ENCODE measurements around the gene DOCK10.

DOCK10 gene

DNA sequence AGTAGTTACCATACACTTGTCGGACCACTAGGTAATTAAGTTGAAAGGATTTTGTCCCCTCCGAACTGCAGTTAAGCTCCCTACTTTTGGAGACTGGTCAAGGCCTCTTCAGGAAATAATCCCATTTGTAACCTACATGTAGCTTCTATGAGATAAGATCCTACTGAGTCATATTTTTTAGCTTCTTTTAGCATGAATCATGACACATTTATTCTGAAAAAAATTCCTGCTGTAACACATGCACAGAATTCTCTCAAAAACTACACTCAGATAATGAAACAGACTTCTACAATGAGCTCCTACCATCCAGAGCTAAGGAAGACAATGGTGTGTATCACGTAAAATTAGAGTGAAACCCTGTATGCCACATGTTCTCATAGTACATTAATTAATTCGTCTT is 225.5 kb downstream of the DOCK10 start:
- DNase-seq = peak; percentile 10

DNA sequence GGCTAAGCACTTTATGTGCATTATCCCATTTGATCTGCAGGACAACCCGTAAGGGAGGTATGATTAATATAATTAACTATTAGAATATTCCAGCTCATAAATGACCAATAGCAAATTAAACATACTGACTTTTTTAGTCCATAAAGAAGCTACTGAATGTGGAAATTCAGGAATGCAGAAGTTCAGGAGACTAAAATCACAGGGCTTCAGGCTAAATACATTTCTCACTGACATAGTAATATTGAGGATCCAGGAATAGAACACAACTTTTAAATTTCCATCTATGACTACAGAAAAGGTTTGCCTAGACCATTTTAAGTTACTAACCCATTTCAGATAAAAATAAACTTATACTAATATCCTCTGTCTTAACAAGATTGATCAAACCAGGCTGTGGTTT is 228.7 kb downstream of the DOCK10 start:
- no peak for DNase-seq

DNA sequence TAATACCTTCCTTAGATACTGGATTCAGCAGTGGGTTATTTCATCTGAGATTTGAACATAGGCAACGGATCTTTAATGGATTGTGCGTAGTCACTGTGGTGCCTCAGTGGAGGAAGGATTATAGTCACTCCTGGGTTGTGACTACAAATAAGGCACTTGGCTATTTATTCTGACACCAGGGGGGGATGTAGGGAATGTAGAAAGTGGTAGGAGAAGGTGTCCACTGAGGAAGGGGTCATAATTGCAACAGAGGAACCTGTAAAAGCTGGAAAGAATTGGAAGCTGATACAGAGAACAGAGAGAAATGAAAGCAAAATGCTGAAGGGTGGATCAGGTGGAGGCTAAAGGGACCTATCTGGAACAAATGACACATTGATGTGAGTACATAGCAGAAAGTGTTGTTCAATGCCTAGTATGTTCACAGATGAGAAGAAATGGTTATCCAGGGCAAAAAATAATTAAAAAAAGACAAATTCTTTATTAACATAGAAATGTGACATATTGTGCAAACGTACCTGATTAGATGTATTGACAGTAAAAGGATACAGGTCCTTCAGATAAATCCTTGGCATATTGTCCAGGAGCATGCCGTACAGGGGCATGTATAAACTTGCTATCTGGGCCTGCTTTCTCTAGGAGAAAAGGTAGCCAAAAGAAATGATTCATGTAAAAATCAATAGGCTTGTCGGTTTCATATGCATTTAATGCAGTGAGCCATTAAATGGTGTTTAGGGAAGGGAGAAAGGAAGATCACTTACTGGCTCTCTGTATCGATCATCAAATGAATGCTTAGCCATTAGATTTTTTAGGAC is 234.9 kb downstream of the DOCK10 start:
- no peak for DNase-seq

DNA sequence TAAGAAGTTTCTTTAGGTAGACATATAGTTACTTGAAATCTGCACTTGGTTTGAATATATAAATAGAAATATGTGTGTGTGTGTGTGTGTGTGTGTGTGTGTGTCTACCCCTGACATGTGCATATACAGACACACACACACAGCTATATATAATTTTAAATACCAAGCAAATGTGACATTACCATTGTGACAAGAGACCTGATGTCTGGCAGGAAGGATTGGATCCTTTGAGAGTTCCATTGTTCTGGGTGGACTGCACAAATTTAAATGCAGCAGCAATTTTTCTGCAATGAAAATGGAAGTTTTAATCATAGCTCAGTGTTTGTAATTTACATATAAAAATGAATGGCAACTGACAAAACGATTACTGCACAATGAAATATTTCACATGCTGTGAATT is 238.3 kb downstream of the DOCK10 start:
- no peak for DNase-seq

DNA sequence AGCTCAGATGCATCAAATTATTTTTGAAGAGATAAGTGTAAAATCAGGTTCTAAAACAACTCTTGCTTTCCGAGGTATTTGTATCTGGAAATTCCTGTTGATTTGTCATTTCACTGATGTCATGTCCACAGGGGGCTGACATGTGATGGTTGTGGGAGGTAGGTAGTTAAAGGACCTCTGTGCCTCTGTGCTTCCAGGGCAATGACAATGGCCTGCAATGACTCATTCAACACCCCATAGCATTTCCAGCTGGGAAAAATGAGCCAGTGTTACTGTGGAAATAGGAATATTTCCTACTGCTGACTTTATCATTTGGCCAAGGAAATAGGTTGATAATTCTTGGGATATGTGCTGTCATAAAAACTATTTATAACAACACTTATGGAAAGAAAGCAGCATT is 239.9 kb downstream of the DOCK10 start:
- no peak for DNase-seq

DNA sequence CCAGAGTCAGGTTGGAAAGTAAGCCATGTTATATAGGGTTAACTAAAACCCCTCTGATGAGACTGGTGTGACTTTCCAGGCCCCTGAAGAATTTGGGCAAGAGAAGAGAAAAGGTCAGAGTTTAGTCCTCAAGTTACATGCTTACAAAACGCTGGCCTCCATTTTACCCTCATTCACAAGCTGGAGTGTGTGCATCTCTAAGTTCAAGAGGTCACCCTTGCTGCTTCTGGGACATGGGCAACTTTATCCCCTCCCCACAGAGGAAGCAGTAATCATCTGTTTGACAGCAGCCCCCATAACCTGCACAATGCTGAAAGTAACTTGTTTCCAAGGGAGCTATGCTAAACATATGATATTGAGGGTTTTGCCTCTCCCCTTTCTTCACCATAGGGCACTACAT is 240.9 kb downstream of the DOCK10 start:
- no peak for DNase-seq

DNA sequence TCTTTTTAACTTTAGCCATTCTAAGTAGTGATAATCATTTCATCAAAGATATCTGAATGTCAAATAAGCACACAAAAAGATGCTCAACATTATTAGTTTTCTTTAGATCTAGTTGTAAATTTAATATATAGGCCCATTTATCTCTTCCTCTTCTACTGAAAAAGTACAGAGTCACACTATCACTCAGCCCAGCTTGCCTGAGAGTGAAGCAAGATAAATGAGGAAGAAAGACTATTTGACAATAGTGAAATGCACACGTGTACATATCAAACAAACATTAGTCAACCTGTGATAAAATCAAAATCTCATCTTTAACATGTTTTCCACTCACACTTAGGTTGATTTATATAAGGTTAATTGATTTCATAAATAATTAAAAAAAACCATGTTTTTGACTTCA is 242.6 kb downstream of the DOCK10 start:
- peak; percentile 16 for DNase-seq

DNA sequence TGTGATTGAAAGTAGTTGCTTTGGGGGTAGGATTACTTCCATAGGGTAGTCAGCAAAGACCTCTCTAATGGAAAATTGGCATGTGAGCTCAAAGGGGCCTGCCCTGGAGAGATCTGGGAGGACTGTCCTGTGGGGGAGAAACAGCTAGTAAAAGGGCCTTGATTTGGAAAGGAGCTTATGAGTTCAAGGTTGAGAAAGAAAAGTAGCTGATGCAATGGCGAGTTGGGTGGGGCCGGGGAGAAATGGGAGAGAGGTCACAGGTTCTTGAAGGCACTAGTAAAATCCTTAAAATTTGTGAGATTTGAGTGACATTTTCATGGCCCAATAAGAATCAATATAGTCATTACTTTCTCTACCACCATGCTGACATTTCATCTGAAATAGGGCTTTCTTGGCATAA is 244.1 kb downstream of the DOCK10 start:
- DNase-seq = no peak

DNA sequence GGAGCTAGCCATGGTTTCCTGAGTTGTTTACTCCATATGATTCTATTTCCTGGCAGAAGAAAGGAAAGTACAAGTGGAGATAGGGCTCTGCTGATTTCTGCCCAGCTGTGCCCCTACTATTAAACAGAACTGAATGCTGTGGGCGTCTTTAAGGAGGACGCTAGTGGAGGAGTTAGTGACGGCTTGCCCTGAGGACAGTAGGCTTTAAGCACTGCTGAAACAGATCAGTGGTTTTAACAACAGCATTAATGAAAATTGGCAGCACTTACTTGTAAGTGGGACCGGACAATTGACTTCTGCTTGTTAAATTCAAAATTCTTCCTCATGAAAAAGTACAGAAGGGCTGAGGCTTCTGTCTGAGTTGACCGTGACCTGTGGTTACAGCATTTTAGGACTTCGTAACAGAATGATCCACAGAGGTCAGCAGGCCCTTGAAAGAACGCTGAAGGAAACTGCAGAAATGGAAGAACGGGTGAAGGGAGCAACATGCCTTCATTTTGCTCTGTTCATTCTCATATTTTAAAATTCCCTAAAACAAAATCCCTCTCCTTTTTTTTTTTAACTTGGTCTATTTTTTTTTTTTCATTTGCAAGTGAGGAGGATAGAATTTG is 245.5 kb downstream of the DOCK10 start:
- DNase-seq = no peak

DNA sequence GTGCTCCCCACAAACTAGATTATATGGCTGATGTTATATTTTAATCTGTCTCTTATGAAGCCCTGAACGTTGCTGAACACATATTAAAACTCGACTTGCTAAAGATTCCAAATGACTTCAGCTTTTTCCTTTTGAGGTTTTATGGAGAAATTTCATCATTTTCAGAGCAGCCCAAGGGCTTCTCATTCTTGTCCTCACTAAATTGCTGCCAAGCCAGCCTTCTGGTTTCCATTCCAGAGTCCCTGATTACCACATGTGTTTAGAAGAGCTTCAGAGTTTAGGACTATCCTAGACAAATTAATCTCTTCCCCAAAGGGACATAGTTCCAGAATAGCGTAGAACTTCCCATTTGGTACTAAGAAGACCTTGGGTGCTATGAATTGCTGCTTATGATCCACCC is 248.3 kb downstream of the DOCK10 start:
- no peak for DNase-seq

DNA sequence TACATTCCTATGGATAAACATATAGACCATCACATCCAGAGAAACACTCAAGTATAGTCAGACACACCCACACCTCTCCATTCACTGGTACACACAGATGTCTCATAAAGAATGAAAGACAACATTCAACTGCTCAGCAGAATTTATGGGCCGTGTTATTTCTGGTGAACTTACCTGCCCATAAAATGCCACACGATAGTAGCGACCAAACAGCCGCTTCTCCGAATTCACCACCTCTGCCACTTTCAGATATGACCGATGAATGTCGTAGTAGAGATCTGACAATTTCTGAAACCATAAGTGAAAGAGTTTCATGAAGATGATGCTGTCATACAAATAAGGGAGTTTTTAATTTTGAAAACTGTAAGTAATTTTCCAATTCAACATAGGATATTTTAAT is 255.4 kb downstream of the DOCK10 start:
- DNase-seq = no peak

DNA sequence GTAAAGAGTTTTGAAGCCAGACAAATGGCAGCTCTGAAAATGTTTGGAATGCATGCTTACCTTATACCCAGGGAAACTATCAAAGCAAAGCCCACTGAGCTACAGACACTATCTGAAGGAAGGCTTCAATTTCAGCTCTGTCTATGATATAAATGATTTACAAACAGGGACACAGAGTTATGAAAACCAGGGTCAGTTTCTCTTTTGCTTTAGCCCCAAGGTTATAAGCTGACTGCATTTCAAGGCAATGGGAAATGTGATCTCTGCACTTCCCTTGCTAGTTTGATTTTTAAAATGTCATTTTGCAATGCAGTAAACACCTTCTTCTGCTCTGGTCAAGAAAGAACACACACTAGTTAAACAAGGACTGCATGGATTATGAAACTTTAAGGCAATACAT is 260.9 kb downstream of the DOCK10 start:
- no peak for DNase-seq

DNA sequence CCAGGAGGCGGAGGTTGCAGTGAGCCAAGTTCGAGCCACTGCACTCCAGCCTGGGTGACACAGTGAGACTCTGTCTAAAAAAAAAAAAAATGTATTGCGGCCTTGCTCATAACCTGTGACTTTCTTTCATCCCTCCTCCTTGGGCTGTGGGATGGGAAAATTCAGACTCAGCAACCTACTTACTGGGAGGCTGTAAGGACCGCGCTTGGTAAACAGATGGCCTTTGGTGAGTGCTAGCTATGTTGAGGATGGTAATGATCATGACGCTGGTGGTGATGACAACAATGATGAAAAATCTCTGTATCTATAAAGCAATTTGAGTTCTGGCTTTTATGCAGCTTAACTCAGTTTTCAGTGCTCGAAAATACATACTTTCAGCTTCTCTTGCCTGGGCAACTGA is 261.4 kb downstream of the DOCK10 start:
- DNase-seq = no peak

DNA sequence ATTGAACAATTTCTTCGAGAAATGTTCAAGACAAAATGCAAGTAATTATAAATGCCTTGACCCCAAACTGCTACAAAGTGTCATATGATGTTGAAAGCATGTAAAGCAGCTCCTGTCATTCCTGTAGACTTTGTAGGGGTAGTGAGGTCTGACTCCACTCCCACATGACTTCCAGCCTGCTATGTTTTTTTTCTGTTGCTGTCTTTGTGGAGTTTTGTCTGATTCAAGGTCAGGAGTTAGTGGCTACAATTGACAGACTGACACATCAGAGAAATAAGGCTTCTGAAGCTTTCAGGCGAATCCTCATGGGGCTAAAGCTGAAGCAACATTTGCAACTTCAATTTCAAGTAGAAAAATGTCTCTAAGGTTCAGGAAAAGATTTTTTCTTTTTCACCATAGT is 262.2 kb downstream of the DOCK10 start:
- DNase-seq = no peak

DNA sequence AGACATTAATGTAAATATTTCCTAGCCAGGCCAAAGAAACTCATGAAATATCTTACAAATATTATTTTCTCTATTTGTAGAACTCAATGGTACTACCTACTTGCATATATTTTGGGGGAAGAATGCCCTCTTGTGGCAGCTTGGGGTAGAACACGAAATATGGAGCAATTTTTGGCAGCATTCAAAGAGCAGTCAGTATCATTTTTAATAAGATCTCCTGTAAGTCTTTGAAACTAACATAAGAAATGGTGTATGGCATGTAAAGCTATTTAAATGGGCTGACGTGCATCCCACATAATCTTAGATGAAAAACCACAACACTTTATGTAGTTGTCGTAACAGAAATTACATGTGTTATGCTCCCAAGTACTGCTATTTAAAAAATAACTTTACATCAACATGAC is 263.8 kb downstream of the DOCK10 start:
- peak; percentile 59 for DNase-seq

DNA sequence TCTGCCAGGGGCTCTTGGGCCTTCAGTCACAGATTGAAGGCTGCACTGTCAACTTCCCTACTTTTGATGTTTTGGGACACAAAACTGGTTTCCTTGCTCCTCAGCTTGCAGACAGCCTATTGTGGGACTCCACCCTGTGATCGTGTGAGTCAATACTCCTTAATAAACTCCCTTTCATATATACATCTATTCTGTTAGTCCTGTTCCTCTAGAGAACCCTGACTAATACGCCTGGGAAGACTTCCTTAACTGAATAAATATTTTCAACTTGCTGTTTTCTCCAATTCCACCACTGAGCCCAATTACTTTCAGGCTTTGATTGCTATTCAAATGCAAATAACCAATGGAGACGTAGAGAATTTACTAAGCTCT is 264.7 kb downstream of the DOCK10 start:
- DNase-seq = no peak

DNA sequence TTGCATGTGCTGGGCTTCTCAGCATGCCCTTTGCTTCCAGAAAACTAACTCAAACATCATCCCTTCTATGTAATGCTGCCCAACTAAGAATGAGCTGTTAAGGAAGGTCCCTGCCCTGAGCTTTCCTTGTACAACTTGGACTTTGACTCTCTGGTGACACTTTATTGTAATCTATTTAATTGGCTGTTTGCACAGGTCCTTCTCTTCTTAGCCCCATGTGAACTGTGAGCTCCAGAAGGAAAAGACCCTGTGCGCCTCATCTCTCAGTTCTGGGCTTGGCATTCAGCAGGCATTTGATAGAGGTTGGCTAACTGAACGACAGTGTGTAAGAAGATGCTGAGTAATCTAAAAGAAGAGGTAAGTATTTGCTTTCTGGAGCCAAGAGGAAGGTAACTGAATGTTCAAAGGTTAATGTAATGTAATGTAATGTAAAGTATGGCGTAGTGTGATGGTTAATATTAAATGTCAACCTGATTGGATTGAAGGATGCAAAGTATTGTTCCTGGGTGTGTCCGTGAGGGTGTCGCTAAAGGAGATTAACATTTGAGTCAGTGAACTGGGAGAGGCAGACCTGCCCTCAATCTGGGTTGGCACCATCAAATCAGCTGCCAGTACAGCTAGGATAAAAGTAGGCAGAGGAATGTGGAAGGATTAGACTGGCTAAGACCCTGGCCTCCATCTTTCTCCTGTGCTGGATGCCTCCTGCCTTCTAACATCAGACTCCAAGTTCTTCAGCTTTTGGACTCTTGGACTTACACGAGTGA is 265.3 kb downstream of the DOCK10 start:
- no peak for DNase-seq

DNA sequence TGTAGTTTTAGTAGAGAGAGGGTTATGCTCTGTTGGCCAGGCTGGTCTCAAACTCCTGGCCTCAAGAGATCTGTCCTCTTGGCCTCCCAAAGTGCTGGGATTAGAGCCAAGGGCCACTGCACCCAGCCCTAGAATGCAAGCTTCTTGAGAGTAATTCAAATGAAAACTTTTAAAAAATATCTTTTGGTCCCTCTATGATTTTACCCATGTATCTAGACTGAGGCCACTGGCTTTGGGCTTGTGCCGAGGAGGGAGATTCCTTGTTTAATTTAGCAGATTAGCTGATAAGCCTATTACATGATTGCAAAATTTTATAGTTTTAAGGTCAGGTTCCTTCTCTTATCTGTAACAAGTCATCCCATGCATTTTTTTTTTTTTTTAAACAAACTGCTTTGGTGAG is 266.6 kb downstream of the DOCK10 start:
- DNase-seq = no peak

DNA sequence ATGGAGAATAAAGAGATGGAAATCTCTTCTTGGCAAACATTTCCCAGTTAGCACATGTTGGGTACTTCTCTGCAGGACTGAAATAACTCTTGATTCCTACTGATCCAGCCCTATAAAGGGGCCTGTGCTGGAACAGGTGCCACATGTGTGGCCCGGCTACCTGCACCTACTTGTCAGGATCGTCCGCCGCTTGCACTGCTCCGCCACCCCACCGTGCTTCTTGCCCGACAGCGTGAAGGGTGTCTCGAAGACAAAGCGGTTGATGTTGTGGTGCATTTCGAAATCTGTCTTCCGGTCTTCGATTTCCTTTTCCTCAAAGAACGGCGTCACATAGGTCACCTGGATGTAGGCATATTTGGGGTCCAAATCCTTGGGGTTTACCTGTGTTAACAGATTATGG is 267.5 kb downstream of the DOCK10 start:
- DNase-seq = no peak

DNA sequence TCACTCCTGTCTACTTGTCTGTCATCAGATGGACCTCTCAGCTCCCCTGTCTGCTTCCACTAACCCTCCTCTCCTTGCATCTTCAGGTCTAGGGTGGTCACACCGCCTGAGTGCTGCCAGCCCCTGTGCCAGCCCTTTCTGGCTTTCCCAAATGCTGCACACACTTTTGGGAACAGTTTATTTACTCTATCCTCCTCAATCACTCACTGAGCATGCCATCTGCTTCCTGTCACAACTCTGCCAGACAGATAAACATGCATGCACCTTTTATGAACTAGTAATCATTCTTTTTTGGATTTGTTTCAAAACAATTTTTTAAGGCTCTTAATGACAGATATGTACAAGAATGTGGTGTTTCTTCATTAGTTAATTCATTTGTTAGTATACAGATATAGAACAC is 269.8 kb downstream of the DOCK10 start:
- no peak for DNase-seq

DNA sequence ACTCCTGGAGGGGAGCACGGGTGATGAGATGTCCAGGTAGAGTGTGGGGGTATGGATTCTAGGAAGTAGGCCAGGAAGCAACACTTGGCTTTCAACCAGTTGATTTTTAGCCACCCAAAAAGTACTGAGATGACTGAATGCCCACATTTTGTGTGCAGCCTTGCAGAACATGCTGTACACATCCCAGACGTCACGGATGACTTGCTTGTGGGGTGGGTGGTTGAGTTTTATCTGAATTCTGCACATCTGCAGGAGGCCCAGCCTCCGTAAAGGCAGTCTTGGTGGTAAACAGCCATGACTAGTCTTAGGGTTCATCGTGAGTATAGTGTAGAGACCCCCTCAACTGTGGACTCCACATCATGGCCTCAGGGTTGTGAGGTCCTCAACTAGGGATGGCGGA is 272.8 kb downstream of the DOCK10 start:
- no peak for DNase-seq

DNA sequence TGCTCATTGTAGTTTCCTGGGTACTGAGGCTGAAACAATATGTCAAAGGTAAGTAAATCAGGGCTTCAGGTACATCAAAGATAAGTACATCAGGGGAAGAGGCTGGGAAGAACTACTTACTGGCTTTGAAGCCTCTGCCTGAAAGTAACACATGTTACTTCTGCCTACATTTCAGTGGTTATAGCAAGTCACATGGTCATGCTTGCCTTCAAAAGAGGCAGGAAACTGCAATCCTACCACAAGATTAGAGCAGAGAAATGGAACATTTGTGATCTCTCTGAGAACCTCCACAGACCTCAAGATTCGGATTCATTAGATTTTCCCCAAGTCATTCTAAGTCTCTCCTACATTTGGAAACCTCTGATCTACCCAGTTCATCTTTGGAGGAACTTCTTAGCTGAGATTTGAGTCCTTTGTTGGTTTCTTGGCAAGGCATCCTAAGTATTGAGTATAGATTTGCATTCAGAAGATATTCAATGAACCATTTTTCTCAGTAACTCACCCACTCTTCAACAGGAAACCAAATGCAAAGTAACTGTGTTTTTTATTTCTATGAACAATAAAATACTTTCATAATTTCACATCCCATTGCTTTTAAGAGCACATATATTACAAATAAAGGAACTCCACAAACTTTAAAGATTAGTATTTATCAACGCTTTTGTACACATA is 277.6 kb downstream of the DOCK10 start:
- DNase-seq = no peak

DNA sequence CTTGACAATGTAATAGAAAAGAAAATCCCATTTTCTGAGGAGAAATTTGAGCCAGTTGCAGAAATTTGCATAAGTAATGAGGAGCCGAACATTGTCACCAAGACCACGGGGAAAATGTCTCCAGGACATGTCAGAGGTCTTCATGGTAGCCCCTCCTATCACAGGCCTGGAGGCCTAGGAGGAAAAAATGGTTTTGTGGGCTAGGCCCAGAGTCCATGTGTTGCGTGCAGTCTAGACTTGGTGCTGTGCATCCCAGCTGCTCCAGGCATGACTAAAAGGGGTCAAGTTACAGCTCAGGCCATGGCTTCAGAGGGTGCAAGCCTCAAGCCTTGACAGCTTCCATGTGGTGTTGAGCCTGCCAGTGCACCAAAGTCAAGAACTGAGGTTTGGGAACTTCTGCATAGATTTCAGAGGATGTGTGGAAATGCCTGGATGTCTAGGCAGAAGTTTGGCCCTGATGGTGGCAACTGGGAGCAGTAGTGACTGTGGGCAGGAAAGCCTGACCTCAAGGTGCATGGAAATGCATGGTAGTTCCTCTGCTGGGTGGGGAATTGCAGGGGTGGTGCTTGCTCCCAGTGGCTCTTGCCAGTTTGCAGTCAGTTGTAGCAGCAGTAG is 284.2 kb downstream of the DOCK10 start:
- no peak for DNase-seq

All from hematopoietic multipotent progenitor cell treated with erythropoietin and hydrocortisone succinate and interleukin-3 and kit ligand, for 6 days (in vitro differentiated cells).